Right renal cortex interstitium (tissue), 3 donors: Measurements from ENCODE around the gene POLR2L. TPM values are rescaled to one million over a fixed set of nuclear protein-coding genes. Genes with fewer than 3 reads are reported as not detected.

Source experiments
- DNase-seq, 3 donors: peaks; one replicate each; pipeline ENCODE4 v3.0.0-alpha.2; 2013; ENCODE audit warnings: low read depth in 3 of 3, low spot score in 2 of 3
- polyA plus RNA-seq, 3 donors: library from polyadenylated mRNA; unstranded; fragments of 120-200 nt; gene quantifications; one replicate each; pipeline ENCODE4 v1.2.1, GENCODE V29; 2013; ENCODE audit not compliant: insufficient read length in 3 of 3

The POLR2L gene
- polyA plus RNA-seq, 3 donors = 76.3 to 103 (median 86.9) TPM

- DNase-seq = no peak
Observed at GRCh38 chr11:855796-856195, 13.5 kb upstream of the POLR2L start.

DNA sequence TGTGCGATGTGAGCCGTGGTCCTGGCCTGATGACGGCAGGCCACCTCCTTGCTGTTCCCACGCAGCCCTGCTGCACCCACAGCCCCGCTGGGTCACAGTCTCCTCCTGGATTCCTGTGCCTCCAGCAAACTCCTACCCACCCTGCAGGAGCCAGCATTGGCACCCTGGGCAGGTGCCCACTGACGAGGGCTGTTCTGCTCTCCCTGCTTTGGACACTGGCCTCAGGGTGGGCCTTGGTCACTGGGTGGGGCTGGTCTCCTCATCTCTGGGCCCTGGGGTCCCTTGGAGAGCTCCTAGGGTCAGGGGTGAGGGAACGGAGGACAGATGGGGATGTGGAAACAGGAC lies 13.0 kb upstream of the POLR2L start:
- no peak for DNase-seq

DNA sequence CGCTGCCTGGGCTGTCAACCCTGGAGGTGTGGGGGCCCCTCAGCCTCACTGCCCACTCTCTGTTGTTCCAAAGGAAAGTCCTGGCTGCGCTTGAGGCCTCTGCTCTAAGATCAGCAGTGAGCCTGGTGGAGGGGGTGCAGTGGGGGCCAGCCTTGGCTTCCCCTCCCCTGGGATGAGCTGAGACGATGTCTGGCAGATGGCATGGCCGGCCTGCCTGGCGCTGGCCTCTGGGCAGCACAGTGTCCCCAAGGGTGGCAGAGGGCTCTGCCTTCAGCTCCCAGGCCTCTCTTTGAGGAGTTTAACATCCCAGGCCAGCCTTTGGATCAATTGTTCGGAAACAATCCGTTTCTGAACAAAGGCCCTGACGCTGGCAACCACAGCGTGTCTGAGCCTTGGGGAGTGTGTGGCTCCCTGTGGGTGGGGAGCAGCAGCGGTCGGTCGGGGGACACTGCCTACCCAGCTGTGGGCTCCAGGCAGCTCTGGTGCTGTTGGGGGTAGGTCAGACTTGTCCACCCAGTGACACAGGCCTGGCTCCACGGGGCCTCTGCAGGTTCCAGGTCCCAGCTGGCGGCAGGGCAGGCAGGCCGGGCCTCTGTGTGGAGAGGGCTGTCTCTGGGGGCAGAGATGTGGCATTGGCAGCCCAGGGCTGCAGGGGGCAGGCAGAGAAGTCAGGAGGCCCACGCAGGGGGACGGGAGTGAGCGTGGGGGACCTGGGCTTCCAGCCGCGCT lies 12.4 kb upstream of the POLR2L start:
- DNase-seq = no peak

GRCh38 chr11:853682-854448 lies 11.5 kb upstream of the POLR2L start:
- DNase-seq = no peak

GRCh38 chr11:852762-853161 lies 10.4 kb upstream of the POLR2L start:
- no peak for DNase-seq

GRCh38 chr11:850775-851763 lies 8.7 kb upstream of the POLR2L start:
- DNase-seq = no peak

- no peak for DNase-seq
Observed at GRCh38 chr11:849951-850774, 7.8 kb upstream of the POLR2L start.

- DNase-seq = no peak
Observed at GRCh38 chr11:849104-849824, 6.9 kb upstream of the POLR2L start.

DNA sequence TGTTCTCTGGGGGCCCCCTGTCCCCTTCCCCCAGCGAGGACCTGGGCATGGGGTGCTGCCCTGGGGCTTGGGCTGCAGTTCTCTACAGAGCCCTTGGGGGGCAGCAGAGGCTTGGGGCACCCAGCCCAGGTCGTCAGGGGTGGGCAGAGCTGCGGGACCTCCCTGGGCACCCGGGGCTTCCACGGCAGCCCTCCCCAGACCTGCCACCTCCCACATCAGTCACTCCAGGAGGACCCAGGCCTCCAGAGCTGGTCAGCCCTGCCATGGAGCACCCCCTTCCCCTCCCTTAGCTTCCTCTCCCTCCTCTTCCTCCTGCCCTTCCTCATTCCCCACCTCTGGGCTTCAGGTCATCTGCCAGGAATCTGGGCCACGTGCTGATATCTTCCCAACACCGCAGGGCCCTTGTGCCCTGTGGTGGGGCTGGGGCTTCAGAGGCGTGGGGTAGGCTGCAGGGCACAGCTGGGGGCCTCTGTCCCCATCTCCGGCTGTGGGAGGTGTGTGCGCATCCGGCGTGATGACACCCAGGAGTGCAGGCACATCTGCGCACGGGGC lies 6.1 kb upstream of the POLR2L start:
- DNase-seq = no peak

DNA sequence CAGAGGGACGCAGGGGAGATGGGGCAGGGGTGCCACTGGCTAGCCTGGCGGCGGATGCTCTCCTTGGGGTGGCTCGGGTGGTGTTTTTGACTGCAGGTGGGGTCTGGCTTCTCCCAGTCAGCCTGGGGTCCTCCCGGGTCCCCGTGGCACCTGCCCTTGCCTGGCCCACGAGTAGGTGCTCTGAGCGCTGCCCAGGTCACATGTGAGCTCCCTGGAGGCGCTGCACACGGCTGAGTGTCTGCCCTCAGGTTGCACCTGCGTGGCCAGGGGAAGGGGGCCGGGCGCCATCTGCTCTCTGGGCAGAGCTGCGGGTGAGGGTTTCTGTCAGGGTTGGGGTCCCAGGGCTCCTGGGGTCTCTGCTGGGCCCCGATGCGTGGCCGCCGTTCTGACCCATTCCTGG lies 5.5 kb upstream of the POLR2L start:
- no peak for DNase-seq

- no peak for DNase-seq
Observed at GRCh38 chr11:846496-847098, 4.3 kb upstream of the POLR2L start.

- no peak for DNase-seq
Observed at GRCh38 chr11:845872-846495, 3.7 kb upstream of the POLR2L start.

DNA sequence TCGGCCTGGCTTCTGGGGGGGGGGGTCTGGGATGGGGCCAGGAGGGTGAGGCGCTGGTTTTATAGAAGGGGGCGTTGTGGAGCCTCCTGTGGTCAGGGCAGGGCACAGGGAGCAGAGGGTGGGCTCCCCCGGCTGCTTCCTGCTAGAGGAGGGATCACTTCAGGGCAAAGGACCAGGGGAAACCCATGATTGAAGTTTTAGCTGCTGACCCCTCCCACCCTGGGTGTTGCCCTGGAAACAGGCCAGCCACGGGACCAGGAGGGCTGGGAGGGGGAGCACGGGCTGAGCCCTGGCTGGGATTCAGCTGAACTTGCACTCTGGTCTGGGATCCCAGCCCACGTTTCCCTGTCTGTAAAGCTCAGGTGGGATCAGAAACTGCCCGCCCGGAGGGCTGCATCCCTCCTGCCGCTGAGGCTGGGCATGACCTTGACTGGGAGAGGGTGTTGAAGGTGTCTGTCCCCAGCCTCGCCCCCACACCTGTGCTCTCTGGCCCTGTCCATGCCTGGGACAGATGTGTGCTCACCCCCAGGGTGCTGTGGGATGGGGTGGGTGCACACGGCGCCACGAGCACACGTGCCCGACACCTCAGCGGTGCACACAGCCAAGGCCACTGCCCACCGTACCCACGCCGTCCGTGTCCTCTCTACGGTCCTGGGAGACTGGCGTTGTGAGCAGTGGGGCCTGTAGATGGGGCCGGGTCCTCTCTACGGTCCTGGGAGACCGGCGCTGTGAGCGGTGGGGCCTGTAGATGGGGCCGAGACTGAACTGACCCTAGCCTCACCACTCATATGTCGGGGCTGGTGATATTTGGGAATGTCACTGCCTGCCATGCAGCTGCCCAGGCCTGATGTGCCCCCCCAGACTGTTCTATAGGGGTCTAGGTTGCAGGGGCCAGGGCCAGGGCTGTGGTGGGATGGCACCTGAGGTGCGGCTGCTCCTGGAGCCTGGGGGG lies 2.6 kb upstream of the POLR2L start:
- no peak for DNase-seq

DNA sequence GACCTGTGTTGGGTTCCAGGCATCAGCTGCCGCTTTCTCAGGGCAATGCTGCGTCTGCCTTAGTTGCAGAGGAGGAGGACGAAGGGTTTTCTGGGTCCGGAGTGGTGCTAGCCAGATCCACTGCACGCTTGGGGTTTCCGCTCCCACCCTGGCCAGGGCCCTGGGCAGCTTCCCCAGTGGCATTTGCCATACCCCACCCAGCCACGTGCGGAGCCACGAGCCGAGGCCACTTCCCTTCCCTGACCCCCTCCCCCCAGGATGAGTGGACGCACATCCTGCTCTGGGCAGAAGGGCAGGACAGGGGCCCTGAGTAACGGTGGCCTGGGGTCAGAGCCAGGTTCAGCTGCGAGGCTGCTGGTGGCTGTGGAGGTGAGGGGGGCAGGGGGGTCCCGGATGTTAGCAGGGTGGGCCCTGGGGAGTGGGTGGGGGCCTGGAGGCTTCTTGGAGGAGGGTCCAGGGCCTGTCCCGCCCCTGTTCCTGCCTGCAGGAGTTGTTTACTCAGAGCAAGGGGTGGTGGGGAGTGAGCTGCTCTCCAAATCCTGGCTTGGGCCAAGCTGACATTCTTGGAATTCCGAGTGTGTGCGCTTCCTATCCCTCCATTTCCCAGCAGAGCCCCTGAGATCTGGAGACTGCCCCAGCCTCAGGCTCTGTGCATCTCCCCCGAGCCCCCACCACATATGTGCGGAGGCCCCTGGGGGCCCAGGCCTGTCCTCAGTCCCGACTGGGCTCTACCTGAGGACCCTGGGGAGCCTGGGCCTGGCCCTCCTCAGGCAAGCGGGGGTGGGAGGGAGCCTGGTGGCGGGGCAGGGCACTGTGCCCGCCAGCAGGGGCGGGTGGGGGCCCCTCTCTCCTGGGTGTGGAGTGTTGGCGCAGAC lies 1.7 kb upstream of the POLR2L start:
- no peak for DNase-seq

DNA sequence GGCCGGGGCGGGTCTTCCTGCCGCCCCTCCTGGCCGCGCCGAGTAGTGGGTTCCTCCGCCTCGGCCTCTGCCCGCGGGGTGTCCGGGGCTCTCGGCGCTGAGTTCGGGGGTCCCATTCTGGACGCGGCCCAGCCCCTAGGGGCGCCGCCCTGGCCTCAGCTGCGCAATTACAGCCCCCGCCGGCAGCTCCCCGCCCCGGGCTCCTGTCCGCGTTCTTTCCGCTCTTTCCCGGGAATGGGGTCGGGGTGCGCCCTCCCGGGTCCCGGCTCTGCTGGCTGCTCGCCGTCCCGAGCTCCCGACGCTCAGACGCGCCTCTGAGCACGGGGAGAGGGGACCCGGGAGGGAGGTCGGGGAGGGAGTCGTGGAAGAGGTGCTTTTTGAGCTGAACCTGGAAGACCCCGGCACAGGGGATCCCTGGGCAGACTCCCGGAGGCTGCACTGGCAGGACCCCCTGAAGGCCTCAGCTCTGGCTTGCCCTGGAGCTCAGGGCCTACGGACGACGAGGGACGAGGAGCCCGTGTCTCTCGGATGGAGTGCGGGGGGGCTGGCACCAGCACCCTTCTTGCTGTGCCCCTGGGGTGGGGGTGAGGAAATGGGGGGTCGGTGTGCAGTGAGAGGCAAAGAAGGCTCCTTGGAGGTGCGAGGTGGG lies 881 bp upstream of the POLR2L start:
- no peak for DNase-seq

GRCh38 chr11:841981-842369 lies 354 bp downstream of the POLR2L start:
- no peak for DNase-seq
